GM20000 (cell line): Measurements from ENCODE around the gene GRB2.
"Not testable (repeated sequence)": the region's sequence is repeated elsewhere in the genome, so short reads cannot be mapped to it uniquely, and the experiment has no call there.

Source experiments
- DNase-seq: peaks from one replicate; pipeline ENCODE4 v3.0.0; 2012; ENCODE audit warnings: low spot score
- CTCF ChIP-seq: IDR thresholded peaks from 2 replicates; pipeline ENCODE4 v1.5.1; 2012; ENCODE audit warnings: mild to moderate bottlenecking, control low read depth; ENCODE audit errors: extremely low read depth, missing control alignments

GRB2 gene

DNA sequence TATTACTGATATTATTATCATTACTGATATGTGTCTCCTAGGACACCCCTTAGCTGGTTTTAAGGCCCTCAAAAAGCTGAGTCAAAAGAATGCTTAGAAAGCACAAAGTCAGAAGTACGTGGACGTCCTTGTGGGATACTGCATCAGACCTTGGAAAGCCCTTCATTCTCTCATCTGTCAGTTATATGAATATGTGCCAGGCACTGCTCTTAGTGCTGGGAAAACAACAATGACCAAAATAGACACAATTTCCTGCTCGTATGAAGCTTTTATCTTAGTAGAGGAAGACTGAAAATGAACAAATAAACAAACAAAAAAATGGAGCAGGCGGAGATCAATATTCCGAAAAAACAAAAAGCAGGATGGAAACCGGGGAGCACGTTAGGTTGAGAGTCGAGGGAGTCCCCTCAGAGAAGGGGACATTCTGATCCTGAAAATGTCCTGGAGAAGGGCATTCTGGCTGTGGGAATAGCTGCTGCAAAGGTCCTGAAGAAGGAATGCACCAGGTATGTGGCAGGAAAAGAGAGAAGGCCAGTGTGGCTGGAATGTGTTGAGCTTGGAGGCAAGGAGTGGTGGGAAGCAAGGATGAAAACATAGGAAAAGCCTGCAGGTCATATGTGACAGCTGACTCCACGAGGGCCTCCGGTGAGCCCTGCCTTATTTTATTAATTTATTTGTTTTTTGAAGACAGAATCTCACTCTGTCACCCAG, 35.4 kb upstream of the GRB2 start:
- no peak for DNase-seq
- TF ChIP-seq CTCF: no peak

DNA sequence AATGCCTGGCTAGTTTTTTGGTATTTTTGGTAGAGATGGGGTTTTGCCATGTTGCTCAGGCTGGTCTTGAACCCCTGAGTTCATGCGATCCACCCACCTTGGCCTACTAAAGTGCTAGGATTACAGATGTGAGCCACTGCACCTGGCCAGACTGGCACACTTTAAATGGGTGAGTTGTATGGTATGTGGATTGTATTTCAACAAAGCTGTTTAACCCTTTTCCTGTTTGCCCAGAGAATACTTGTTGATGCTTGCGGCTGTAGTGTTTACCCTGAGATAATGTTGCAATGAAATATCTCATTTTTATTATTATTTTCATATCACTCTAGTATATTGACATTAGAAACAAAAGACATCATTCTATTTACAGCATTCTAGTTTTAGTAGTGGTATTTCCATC, 33.8 kb upstream of the GRB2 start:
- no peak for TF ChIP-seq CTCF

DNA sequence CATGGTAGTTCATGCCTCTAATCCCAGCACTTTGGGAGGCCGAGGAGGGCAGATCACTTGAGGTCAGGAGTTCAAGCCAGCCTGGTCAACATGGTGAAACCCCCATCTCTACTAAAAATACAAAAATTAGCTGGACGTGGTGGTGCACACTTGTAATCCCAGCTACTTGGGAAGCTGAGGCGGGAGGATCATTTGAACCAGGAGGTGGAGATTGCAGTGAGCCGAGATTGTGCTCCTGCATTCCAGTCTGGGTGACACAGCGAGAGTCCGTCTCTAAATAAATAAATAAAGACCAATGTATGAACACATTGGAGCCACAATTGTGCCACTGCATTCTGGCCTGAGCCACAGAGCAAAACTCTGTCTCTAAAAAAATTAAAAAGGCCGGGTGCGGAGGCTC, 31.9 kb upstream of the GRB2 start:
- DNase-seq: not testable (repeated sequence)

More for the DNA sequence above, 33.8 kb upstream of the GRB2 start:
- no peak for DNase-seq

- DNase-seq: not testable (repeated sequence)
Measured at GRCh38 chr17:75434433-75434832, 29.0 kb upstream of the GRB2 start.

GRCh38 chr17:75433218-75433783, 27.8 kb upstream of the GRB2 start:
- DNase-seq: no peak
- TF ChIP-seq CTCF: no peak

- no peak for DNase-seq
Measured at GRCh38 chr17:75430159-75430974, 24.9 kb upstream of the GRB2 start.

GRCh38 chr17:75428543-75429469, 23.3 kb upstream of the GRB2 start:
- DNase-seq: no peak

More at GRCh38 chr17:75430159-75430974, 24.9 kb upstream of the GRB2 start:
- no peak for TF ChIP-seq CTCF

More at GRCh38 chr17:75428543-75429469, 23.3 kb upstream of the GRB2 start:
- no peak for TF ChIP-seq CTCF
